NB4 (cell line): ENCODE results near the gene PTPRG.

Experiments
- DNase-seq: peaks from one replicate; pipeline ENCODE4 v3.0.0; 2010; ENCODE audit warnings: low read depth
- H3K4me3 ChIP-seq: one replicate; pipeline ENCODE4 v1.5.1; 2011; ENCODE audit warnings: mild to moderate bottlenecking, low read depth, low read length, moderate library complexity
- CTCF ChIP-seq: IDR thresholded peaks from one replicate; pipeline ENCODE4 v1.5.1; 2012; ENCODE audit warnings: low read depth, low read length
- MYC ChIP-seq: IDR thresholded peaks from 2 replicates; pipeline ENCODE4 v1.6.1; 2011; ENCODE audit warnings: low read depth, low read length
- POLR2A ChIP-seq: IDR thresholded peaks from 2 replicates; pipeline ENCODE4 v1.6.1; 2011; ENCODE audit warnings: mild to moderate bottlenecking; ENCODE audit not compliant: insufficient read length; ENCODE audit errors: extremely low read depth
- TF ChIP-seq, protein P1 (sequence below): IDR thresholded peaks from 2 replicates; pipeline ENCODE4 v1.6.1; 2011; ENCODE audit warnings: low read depth, low read length

Gene PTPRG

DNA sequence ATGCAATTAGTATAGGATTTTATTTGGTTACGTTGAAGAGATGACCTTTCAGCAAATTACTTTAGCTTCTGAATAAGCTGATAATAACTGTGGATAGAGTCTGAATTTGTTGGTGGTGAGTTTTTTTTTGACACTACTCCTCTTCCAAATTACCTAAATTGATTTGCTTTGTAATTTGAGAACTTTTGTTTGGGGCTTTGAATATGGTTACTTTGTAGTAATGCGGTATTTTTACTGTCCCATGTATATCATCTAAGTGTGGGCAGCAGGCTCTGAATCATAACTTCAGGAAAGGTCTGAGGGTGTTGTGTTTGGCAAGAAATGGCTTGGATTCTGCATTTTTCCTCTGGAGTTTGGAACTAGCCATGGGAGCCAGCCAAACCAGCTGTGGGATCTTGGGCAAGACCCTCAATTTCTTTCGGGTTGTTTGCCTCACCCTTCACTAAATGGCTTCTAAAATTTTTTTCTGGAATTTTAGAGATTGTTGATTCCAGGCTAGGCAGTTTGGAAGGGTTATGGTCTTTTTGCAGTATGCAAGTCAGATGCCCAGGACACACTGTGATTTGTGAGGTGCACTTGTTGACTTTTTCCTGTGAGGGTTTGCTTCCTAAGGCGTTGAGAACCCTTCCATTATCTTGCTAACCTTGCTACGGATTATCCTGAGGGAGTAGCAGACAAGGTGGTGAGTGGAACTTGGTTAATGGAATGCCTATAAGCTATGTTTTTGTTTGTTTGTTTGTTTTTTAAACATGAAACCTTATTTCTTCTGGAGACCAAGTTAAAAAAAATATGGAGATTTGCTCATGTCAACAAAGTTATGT is 10.4 kb downstream of the PTPRG start:
- no peak for DNase-seq
- no peak for TF ChIP-seq CTCF
- TF ChIP-seq, protein P1, sequence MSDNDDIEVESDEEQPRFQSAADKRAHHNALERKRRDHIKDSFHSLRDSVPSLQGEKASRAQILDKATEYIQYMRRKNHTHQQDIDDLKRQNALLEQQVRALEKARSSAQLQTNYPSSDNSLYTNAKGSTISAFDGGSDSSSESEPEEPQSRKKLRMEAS: no peak
- TF ChIP-seq MYC: no peak
- no peak for TF ChIP-seq POLR2A

GRCh38 chr3:61572879-61573278 is 11.5 kb downstream of the PTPRG start:
- no peak for DNase-seq
- TF ChIP-seq CTCF: no peak
- TF ChIP-seq POLR2A: no peak
- TF ChIP-seq, protein P1: no peak
- TF ChIP-seq MYC: no peak
- no peak overlapping the region for H3K4me3 ChIP-seq

More for the DNA sequence above, 10.4 kb downstream of the PTPRG start:
- H3K4me3 ChIP-seq: no peak overlapping the region

- DNase-seq: no peak
- TF ChIP-seq MYC (no peak), CTCF (no peak), POLR2A (no peak)
- TF ChIP-seq, protein P1: no peak
- no peak overlapping the region for H3K4me3 ChIP-seq
Measured at GRCh38 chr3:61573441-61573840, 12.1 kb downstream of the PTPRG start.

DNA sequence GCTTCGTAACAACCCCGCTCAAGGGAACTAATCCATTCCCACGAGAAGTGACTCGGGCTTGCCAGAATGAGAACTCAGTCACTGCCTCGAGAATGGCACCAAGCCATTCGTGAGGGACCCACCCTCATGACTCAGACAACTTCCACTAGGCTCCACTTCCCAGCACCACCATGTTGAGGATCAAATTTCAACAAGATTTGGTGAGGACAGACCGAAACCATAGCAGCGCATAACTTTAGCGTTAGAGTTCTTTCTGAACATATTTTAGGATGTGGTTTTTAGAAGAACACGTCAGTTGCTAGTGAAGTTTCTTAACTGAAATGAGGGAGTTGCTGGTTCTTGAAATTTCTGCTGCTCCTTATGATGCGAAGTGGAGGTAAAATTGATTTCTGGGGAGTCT is 13.5 kb downstream of the PTPRG start:
- no peak for TF ChIP-seq CTCF
- TF ChIP-seq, protein P1: no peak
- no peak for TF ChIP-seq POLR2A
- no peak for TF ChIP-seq MYC
- DNase-seq: peak; percentile 21
- H3K4me3 ChIP-seq: no peak overlapping the region

DNA sequence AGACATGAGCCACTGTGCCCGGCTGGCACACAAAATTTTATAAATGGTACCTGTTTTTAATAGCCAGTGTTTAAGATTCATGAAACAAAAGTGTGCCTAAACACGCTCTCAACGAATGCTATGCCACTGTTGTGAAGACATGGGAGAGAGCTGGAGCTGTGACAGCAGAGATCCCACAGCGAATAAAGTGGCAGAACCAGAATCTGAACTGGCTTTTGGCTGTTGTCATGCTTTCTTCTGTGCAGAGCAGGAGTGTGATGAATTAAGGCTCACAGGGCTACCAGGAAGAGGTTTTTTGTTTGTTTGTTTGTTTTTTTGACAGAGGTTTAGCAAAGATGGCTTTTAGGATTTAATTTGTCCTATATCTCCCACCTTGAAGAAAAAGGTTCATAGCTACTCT is 14.5 kb downstream of the PTPRG start:
- no peak for DNase-seq
- TF ChIP-seq POLR2A (no peak), MYC (no peak), CTCF (no peak)
- TF ChIP-seq, protein P1: no peak
- H3K4me3 ChIP-seq: no peak overlapping the region

GRCh38 chr3:61577760-61578159 is 16.4 kb downstream of the PTPRG start:
- H3K4me3 ChIP-seq: no peak overlapping the region
- no peak for DNase-seq
- no peak for TF ChIP-seq POLR2A
- no peak for TF ChIP-seq CTCF
